SK-N-SH (cell line): Measurements from ENCODE around the gene CD22. TPM values are rescaled to one million over a fixed set of nuclear protein-coding genes. Genes with fewer than 3 reads are reported as not detected.

Source experiments
- CTCF ChIA-PET: fragments of 300-600, 350-600 bp; formaldehyde crosslinking; extraction: SDS; loops from one replicate; lab custom pipeline; 2021; lab: Yijun Ruan, JAX
- POLR2A ChIA-PET: fragments of 350-600 bp; sonication (Branson Sonifier 250); formaldehyde crosslinking; extraction: SDS; loops from one replicate; lab custom pipeline; 2020; ENCODE audit warnings: antibody characterized with exemption, inconsistent platforms; lab: Yijun Ruan, JAX
- DNase-seq: peaks from one replicate; pipeline ENCODE4 v3.0.0; 2012
- H2AFZ ChIP-seq: fragments of 200-600 bp; sonication (generic); 2 replicates; pipeline ENCODE4 v1.8.1; 2016; ENCODE audit warnings: antibody characterized with exemption, mild to moderate bottlenecking, low read depth
- H3F3A ChIP-seq: fragments of 200-600 bp; sonication (generic); replicated peaks from 2 replicates; pipeline ENCODE3; 2016; ENCODE audit warnings: antibody characterized with exemption, mild to moderate bottlenecking; ENCODE audit not compliant: insufficient read depth
- H3K27ac ChIP-seq, 2 experiments: fragments of 200-500 bp in 1 of 2; fragments of 200-600 bp in 1 of 2; sonication (Bioruptor generic) in 1 of 2; sonication (generic), shearing (Covaris generic) in 1 of 2; 2 replicates each; pipeline versions ENCODE4 v1.5.1 to v1.6.1; 2014 to 2016; ENCODE audit warnings: low read depth in 2 of 2, inconsistent platforms in 1 of 2, low read length in 1 of 2, mild to moderate bottlenecking in 1 of 2, mixed read lengths in 1 of 2
- H3K27me3 ChIP-seq: fragments of 200-600 bp; sonication (generic), shearing (Covaris generic); 2 replicates; pipeline ENCODE4 v1.6.1; 2016; ENCODE audit warnings: mixed run types; ENCODE audit not compliant: insufficient read depth
- H3K36me3 ChIP-seq, 2 experiments: fragments of 200-500 bp in 1 of 2; fragments of 200-600 bp in 1 of 2; sonication (Bioruptor generic) in 1 of 2; sonication (generic) in 1 of 2; replicated peaks in 1 of 2; 2 replicates each; pipeline versions ENCODE3 to v1.5.1; 2014 to 2016; ENCODE audit warnings: low read length in 1 of 2, mild to moderate bottlenecking in 1 of 2; ENCODE audit not compliant: insufficient read depth in 2 of 2, control insufficient read depth in 1 of 2
- H3K4me1 ChIP-seq, 2 experiments: fragments of 200-500 bp in 1 of 2; fragments of 200-600 bp in 1 of 2; sonication (Bioruptor generic) in 1 of 2; sonication (generic), shearing (Covaris generic) in 1 of 2; 2 replicates each; pipeline versions ENCODE4 v1.5.1 to v1.6.1; 2014 to 2016; ENCODE audit warnings: low read depth in 1 of 2, low read length in 1 of 2, mixed run types in 1 of 2; ENCODE audit not compliant: insufficient read depth in 2 of 2, control insufficient read depth in 1 of 2
- H3K4me2 ChIP-seq: fragments of 200-600 bp; sonication (generic), shearing (Covaris generic); 2 replicates; pipeline ENCODE4 v1.6.1; 2017; ENCODE audit warnings: mixed run types
- H3K4me3 ChIP-seq, 2 experiments: fragments of 200-500 bp in 1 of 2; fragments of 200-600 bp in 1 of 2; sonication (Bioruptor generic) in 1 of 2; sonication (generic), shearing (Covaris generic) in 1 of 2; 2 replicates each; pipeline versions ENCODE4 v1.5.1 to v1.8.1; 2014 to 2016; ENCODE audit warnings: low read depth in 2 of 2, inconsistent platforms in 1 of 2, low read length in 1 of 2, mild to moderate bottlenecking in 1 of 2, mixed read lengths in 1 of 2, moderate library complexity in 1 of 2
- H3K79me2 ChIP-seq: fragments of 200-600 bp; sonication (generic); 2 replicates; pipeline ENCODE4 v1.8.1; 2017; ENCODE audit warnings: mild to moderate bottlenecking; ENCODE audit not compliant: insufficient read depth
- H3K9ac ChIP-seq: fragments of 200-600 bp; sonication (generic); 2 replicates; pipeline ENCODE4 v1.6.1; 2017; ENCODE audit warnings: mixed run types
- H3K9me2 ChIP-seq: fragments of 200-600 bp; sonication (generic); 2 replicates; pipeline ENCODE4 v1.6.1; 2017; ENCODE audit warnings: mixed run types
- H3K9me3 ChIP-seq: fragments of 200-600 bp; sonication (generic); 2 replicates; pipeline ENCODE4 v1.6.1; 2017; ENCODE audit warnings: mixed run types, mild to moderate bottlenecking, moderate library complexity
- H4K20me1 ChIP-seq: fragments of 200-600 bp; sonication (generic); 2 replicates; pipeline ENCODE4 v1.6.1; 2017; ENCODE audit warnings: mild to moderate bottlenecking, mixed run types; ENCODE audit not compliant: insufficient read depth
- ELF1 ChIP-seq: IDR thresholded peaks from 2 replicates; pipeline ENCODE4 v1.4.0; 2012
- FOXJ3 ChIP-seq: sonication (generic); formaldehyde crosslinking; IDR thresholded peaks from 2 replicates; pipeline ENCODE4 v1.5.1; 2020; ENCODE audit warnings: mild to moderate bottlenecking, missing genetic modification reagents
- FOXM1 ChIP-seq: IDR thresholded peaks from 2 replicates; pipeline ENCODE4 v1.4.0; 2012; ENCODE audit warnings: low read depth, mild to moderate bottlenecking
- GABPA ChIP-seq: IDR thresholded peaks from 2 replicates; pipeline ENCODE4 v1.4.0; 2012; ENCODE audit warnings: low read depth, mild to moderate bottlenecking
- GATA2 ChIP-seq: sonication (generic); formaldehyde crosslinking; IDR thresholded peaks from 2 replicates; pipeline ENCODE4 v1.5.0; 2020; ENCODE audit warnings: mild to moderate bottlenecking, missing genetic modification reagents
- MEF2A ChIP-seq: IDR thresholded peaks from 2 replicates; pipeline ENCODE4 v1.4.0; 2012; ENCODE audit warnings: low read depth, borderline replicate concordance
- MXI1 ChIP-seq: IDR thresholded peaks from 2 replicates; pipeline ENCODE4 v1.6.1; 2012; ENCODE audit warnings: mild to moderate bottlenecking, low read depth, low read length, improper control_type of control experiment
- NFIC ChIP-seq: IDR thresholded peaks from 2 replicates; pipeline ENCODE4 v1.4.0; 2012; ENCODE audit warnings: borderline replicate concordance
- SIN3A ChIP-seq: IDR thresholded peaks from 2 replicates; pipeline ENCODE4 v1.6.1; 2012; ENCODE audit warnings: low read depth, mild to moderate bottlenecking, low read length, moderate library complexity, borderline replicate concordance
- TAF1 ChIP-seq: IDR thresholded peaks from 2 replicates; pipeline ENCODE4 v1.6.1; 2012; ENCODE audit warnings: low read depth, mild to moderate bottlenecking, low read length, moderate library complexity, borderline replicate concordance
- TCF12 ChIP-seq: IDR thresholded peaks from 2 replicates; pipeline ENCODE4 v1.4.0; 2012
- TEAD4 ChIP-seq: IDR thresholded peaks from 2 replicates; pipeline ENCODE4 v1.4.0; 2012; ENCODE audit warnings: mild to moderate bottlenecking, borderline replicate concordance; ENCODE audit not compliant: insufficient read depth
- YY1 ChIP-seq: IDR thresholded peaks from 2 replicates; pipeline ENCODE4 v1.4.0; 2012; ENCODE audit warnings: low read depth, mild to moderate bottlenecking
- WGBS: methylation state at CpG from one replicate; pipeline ENCODE4 v1.1.6; 2017; ENCODE audit warnings: low lambda C conversion rate; 5-methylcytosine and 5-hydroxymethylcytosine counted together
- polyA plus RNA-seq, 3 experiments: library from polyadenylated mRNA; depleted of rRNA; stranded (reverse); fragments of >200 nt; gene quantifications; 2 replicates each; pipeline ENCODE4 v1.2.3, GENCODE V29; 2012
- TF ChIP-seq, protein P1 (sequence below): IDR thresholded peaks from 2 replicates; pipeline ENCODE4 v1.4.0; 2012; ENCODE audit warnings: low read depth, borderline replicate concordance
- TF ChIP-seq, protein P2 (sequence below): fragments of 150-350 bp; IDR thresholded peaks from 2 replicates; pipeline ENCODE4 v1.6.1; 2016; ENCODE audit warnings: mild to moderate bottlenecking, low read depth, low read length
- TF ChIP-seq, protein P3 (sequence below): IDR thresholded peaks from 2 replicates; pipeline ENCODE4 v1.4.0; 2012; ENCODE audit warnings: low read depth
- TF ChIP-seq, protein P4 (sequence below): IDR thresholded peaks from 2 replicates; pipeline ENCODE4 v1.4.0; 2012; ENCODE audit warnings: low read depth, borderline replicate concordance

The CD22 gene
- polyA plus RNA-seq, 1 of the 3 experiments (the other 2 are of a cell fraction) = 0.18 TPM

DNA sequence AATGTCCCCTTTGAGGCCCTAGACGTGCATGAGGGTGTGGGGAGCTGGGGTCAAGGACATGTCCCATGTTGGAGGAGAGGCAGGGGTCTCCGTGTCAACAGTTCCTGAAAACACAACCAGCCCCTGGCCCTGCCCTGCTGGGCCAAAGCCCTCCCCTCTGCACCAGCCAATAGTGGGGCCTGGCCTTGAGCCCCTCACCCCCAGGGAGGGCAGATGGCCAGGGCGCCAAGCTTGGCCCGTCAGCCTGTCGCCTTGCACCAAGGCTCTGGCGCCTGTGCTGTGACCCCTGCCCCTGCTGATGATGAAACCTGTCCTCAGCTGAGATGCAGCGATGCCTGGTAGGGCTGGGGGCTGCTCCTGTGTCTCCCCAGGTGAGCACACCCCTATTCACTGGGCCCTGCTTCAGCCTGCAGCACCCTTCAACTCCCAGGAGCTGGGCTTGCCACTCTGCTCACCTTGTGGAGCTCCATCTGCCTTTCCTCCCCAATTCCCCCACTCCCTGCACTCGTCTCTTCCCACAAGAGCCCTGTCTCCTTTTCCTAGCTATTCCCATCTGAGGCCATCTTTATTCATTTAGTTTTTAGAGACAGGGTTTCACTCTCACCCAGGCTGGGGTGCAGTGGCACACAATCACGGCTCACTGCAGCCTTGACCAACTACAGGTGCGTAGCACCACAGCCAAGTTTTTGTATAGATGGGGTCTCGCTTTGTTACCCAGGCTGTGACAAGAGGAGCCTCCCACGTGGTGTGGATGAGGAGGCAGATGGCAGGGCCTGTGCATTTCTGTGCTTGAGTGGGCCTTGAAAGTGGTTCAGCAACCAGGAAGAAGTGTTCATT is 48.8 kb upstream of the CD22 start:
- ChIA-PET POLR2A (no interaction called here), CTCF (interaction anchor here (1.6 to 4.3 kb wide), 2 partner anchors 10 to 73 kb away, joined by 4 to 38 read pairs; partner anchors contain the start of gene USF2)
- H3K36me3 ChIP-seq = peaks cover 9 to 12% of the 10 kb centered on the region in 2 experiments
- TF ChIP-seq TCF12 (no peak), MEF2A (no peak), GABPA (no peak), TAF1 (no peak), FOXM1 (no peak), FOXJ3 (CRISPR knock-in tag) (no peak), MXI1 (no peak), GATA2 (CRISPR knock-in tag) (no peak), YY1 (no peak), TEAD4 (no peak), SIN3A (no peak), NFIC (no peak), ELF1 (no peak)
- TF ChIP-seq, protein P1, sequence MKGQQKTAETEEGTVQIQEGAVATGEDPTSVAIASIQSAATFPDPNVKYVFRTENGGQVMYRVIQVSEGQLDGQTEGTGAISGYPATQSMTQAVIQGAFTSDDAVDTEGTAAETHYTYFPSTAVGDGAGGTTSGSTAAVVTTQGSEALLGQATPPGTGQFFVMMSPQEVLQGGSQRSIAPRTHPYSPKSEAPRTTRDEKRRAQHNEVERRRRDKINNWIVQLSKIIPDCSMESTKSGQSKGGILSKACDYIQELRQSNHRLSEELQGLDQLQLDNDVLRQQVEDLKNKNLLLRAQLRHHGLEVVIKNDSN = no peak
- TF ChIP-seq, protein P2, sequence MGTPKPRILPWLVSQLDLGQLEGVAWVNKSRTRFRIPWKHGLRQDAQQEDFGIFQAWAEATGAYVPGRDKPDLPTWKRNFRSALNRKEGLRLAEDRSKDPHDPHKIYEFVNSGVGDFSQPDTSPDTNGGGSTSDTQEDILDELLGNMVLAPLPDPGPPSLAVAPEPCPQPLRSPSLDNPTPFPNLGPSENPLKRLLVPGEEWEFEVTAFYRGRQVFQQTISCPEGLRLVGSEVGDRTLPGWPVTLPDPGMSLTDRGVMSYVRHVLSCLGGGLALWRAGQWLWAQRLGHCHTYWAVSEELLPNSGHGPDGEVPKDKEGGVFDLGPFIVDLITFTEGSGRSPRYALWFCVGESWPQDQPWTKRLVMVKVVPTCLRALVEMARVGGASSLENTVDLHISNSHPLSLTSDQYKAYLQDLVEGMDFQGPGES = no peak
- TF ChIP-seq, protein P3, sequence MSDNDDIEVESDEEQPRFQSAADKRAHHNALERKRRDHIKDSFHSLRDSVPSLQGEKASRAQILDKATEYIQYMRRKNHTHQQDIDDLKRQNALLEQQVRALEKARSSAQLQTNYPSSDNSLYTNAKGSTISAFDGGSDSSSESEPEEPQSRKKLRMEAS = no peak
- TF ChIP-seq, protein P4, sequence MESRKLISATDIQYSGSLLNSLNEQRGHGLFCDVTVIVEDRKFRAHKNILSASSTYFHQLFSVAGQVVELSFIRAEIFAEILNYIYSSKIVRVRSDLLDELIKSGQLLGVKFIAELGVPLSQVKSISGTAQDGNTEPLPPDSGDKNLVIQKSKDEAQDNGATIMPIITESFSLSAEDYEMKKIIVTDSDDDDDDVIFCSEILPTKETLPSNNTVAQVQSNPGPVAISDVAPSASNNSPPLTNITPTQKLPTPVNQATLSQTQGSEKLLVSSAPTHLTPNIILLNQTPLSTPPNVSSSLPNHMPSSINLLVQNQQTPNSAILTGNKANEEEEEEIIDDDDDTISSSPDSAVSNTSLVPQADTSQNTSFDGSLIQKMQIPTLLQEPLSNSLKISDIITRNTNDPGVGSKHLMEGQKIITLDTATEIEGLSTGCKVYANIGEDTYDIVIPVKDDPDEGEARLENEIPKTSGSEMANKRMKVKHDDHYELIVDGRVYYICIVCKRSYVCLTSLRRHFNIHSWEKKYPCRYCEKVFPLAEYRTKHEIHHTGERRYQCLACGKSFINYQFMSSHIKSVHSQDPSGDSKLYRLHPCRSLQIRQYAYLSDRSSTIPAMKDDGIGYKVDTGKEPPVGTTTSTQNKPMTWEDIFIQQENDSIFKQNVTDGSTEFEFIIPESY = no peak
- H2AFZ ChIP-seq = no peak overlapping the region
- H3K79me2 ChIP-seq = no peaks in the 10 kb centered on the region
- H3K27ac ChIP-seq = no peak overlapping the region
- no peaks in the 10 kb centered on the region for H3K9me3 ChIP-seq
- H3K4me2 ChIP-seq = no peak overlapping the region
- WGBS = 82% methylated on average over 8 of the region's 12 CpGs
- no peak overlapping the region for H3K4me3 ChIP-seq
- no peaks in the 10 kb centered on the region for H3K4me1 ChIP-seq
- H3F3A ChIP-seq = no peaks in the 10 kb centered on the region
- H3K9ac ChIP-seq = no peak overlapping the region
- H3K9me2 ChIP-seq = no peaks in the 10 kb centered on the region
- H4K20me1 ChIP-seq = no peaks in the 10 kb centered on the region
- no peak for DNase-seq
- peaks cover 31% of the 10 kb centered on the region for H3K27me3 ChIP-seq
